ENCODE measurements around the gene CCND3. TPM values are rescaled to one million over a fixed set of nuclear protein-coding genes. Genes with fewer than 3 reads are reported as not detected.
"Not testable (repeated sequence)": the region's sequence is repeated elsewhere in the genome, so short reads cannot be mapped to it uniquely, and the experiment has no call there.

CCND3 gene
- total RNA-seq, 1 donor from 2014 or later = 32.2 TPM

DNA sequence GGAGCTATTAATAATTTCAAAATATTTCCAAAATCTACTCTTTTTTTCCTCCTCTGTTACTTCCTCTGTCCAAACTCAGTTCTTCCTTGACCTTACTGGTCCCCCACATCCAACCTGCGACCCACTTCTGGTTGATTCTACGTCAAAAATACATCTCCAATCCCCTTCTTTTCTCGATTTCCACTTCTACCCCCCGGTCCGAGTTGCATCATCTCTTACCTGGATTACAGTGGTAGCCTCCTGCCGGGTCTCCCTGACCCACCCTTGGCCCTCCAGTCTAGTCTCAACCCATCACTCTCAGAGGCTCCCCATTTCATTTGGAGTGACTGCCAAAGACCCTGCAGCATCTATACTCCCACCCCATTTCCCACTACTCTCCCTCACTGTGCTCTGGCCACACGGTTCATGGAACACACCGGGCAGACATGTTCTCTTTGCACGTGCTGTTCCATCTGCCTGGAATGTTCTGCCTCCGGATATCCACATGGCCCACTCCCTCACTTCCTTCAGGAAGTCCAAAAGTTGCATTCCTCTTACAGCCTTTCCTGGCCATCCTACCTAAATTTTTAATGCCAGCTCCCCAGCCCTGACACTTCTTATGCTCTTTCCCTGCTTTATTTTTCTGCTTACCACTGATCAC is 6.1 kb upstream of the CCND3 start:
- no peak for ATAC-seq

DNA sequence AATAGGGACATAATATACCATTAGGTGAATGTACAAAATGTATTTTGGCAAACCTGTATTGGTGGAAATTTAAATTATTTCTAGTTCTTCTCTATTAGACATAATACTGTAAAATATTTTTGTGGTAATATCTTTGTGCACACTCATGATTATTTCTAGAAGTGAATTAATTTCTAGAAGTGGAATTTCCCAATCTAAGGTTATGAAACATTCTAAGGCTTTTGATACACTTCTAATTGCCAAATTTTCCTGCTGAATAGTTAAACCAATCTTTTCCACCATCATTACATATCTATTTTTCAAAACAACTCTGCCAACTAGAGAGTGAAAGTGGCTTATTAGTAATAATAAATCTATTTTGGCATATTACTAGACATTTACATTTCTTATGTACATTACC is 1.8 kb upstream of the CCND3 start:
- ATAC-seq = no peak

DNA sequence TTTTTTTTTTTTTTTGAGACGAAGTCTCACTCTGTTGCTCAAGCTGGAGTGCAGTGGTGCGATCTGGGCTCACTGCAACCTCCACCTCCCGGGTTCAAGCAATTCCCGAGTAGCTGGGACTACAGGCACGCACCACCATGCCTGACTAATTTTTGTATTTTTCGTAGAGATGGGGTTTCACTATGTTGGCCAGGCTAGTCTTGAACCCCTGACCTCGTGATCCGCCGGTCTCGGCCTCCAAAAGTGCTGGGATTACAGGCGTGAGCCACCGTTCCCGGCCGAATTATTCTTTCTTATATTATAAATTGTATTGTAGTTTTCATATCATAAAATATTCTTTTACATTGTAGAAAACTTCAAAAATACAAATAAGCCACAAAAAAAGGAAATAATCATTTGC is 1.3 kb upstream of the CCND3 start:
- not testable (repeated sequence) for ATAC-seq

DNA sequence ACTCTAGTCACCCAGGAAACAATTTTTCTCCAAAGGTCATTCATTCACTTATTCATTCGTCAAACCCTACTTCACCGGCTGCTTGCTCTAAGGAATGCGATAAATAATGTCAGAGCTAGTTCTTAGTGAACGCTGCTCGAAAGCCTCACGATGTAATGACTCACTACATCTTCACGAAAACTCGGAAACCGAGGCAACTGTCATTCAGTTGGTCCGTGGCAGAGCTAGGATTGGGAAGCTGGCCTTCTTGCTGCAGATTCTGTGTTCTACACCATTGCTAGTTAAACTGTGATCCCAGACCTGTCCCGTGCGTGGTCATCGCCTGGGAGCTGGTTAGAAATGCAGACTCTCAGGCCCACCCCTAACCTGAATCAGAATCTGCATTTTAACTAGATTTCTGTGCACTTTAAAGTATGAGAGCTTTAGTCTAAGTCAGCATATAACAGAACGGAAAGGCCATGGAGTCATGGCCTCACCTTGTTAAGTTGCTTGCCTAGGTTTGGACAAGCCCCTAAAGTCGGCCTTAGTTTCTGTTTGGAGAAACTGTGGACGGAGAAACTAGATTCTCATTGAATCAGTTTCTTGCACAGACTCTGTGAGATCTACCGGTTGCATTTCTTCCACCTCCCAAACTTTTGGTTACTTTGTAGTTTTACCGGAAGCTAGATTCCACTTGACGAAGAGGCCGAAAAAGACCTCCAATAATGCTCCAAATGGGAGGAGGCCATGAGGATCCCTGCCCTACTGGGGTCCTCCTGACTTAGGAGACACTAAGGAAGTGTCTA is 651 bp upstream of the CCND3 start:
- peak; percentile 41 for ATAC-seq

DNA sequence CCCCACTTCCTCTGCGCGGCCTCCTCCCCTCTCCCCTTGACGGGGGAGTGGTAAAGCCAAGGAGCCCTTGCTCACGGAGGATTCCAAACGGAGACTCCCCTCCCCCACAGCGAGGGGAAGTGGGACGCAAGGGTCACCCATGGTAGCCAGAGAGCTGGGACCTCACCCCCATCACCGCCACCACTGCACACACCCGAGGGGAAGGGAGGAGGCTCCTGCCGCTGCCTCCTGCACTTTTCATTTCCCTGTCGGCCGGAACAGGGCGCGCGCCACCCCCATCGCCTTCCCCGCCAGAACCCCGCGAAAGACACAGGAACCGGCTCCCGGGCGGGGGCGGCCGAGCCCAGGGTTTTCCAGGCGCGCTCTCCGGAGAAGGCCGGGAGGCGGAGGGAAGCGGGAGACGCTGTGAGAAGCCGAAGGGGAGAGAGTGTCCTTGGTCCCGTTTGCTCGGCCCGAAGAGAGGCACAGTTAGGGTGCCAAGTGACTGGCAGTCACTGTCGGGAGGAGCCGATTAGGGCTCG is 789 bp downstream of the CCND3 start:
- ATAC-seq = peak; percentile 7

DNA sequence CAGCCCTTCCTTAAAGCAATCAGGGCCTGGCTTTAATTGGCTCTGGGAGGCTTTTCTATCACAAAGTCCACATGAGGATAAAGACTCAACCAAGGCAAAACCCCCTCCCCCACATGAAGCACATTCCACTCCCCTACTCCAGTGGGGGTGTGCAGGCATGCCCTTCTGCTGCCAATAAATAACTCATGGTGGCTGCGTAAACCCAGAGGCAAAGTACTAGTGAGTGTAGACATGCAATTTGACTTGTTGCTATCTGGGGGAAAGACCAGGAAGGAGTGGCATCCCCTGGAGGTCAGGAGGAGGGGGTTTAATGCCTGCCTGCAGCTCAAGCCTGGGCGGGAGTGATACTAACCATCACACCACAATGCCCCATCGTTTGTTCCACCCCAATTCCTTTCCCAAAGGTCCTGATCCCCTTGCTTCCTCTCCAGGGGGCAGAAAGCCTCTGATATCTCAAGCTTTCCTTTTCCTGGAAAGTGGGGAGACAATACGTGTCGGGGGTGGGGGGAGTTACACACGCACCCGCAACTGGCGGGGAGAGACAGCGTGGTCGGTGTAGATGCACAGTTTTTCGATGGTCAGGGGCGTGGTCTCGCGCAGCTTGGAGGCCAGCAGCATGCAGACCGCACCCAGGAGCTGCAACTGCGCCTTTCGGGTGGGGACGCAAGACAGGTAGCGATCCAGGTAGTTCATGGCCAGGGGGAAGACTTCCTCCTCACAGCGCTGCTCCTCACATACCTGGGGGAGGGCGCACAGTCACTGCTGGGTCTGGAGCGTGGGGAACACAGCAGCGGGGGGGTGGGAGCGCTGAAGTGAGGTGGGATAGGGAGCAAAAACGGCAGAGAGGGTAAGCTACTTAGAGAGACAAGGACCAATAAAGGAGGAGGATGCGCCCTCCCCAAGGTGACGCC is 1.5 kb downstream of the CCND3 start:
- peak; percentile 23 for ATAC-seq

DNA sequence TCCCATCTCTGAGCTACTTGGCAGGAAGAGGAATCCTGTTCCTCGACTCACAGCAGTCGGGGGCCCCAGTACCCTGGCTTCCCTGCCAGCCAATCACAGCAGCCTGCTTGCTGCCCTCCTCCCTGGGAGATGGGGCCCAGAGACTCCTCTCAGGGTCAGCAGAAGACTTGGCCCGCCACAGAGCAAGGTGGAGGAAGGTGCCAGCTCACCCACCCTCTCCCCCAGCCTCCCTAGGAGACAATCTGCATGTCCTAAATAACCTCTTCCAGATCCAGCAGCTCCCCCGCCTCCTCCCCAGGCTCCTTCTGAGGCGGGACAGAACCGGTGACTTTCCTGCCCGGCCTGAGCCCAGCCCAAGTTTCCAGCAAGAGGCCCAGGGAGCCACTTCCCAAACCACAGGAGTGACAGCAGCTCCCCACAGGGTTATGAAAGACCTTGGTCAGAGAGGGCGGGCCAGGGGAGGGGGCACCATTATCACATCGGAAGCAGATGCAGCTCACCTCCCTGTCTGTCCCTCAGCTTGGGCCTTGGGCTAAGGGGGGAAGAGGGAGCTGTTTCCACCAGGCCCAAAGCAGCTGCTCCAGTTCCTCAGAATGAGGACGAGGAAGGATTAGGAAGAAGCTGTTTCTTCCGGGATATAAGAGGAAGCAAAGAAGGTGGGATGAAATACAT is 2.3 kb downstream of the CCND3 start:
- ATAC-seq = no peak

DNA sequence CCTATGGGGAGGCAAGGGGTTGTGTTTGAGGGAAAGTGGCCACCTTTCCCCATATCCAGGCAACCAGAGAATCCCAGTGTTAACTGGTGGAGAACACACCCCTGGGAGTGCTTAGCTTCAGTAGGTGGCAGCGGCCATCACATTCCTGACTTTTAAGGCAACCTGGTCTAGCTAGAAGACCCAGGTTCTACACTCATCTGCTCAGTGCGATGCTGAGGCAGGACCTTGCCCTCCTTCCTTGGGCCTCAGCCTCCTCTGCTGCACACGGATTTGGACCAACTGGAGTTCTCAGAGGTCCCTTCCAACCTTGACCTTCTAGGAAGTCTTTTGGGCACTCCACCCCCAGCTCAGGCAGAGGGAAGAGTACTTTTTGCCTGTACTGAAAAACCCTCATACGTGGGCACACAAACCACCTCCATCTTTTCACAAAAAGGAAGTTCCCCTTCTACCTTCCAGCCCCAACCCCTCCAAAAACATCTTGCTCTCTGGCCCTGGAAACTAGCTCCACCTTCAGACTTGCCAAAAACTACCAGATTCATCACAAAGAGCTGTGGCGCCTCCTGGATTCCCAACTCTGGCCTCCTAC is 2.9 kb downstream of the CCND3 start:
- no peak for ATAC-seq

DNA sequence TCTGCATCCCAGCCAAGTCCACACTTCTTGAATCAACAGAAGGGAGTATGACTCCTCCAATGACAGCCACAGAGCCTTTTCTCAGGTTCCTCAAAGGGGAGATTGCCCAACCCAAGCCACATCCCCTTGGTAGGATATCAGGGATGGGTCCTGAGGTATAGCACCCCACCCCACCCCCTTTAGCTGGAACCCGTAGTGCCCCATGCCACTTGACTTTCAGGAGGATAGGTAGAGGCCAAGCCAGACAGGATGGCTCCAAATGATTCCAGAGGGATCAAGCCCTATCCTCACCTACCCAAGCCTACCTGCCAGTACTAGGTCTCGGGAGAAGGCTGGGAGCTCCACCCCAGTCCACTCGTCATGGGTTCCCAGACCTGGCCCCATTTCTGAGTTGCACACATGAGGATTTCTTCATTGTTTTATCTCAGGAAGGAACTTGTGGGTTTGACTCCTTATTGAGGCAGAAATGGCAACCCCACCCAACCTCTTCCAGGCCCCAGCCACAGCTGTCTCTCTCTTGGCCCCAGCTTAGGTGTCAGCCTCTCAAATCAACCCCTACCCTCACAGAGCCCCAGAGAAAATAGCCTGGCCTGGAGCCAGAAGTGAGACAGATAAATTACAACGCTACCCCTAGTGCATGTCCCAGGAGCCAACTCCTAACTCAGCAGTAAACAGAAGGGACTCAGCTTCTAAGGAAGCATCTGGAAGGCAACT is 3.6 kb downstream of the CCND3 start:
- no peak for ATAC-seq

DNA sequence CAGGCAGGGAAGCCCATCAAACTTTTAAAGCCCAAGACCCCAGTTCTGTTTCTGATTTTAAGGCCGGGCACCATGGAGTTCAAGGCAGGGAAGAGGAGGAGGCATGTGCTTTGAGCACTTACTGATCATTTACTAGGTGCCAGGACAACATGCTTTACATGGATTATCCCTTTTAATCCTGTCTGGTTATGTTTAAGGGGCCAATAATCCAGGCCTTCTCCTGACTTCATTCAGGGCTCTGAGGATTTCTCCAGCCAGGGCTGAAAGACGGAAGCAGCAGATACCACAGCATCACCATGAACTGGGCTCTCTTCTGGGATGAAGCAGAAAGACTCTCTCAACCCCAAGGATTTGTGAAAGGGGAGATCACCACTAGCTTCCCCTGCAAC is 4.1 kb downstream of the CCND3 start:
- ATAC-seq = no peak

DNA sequence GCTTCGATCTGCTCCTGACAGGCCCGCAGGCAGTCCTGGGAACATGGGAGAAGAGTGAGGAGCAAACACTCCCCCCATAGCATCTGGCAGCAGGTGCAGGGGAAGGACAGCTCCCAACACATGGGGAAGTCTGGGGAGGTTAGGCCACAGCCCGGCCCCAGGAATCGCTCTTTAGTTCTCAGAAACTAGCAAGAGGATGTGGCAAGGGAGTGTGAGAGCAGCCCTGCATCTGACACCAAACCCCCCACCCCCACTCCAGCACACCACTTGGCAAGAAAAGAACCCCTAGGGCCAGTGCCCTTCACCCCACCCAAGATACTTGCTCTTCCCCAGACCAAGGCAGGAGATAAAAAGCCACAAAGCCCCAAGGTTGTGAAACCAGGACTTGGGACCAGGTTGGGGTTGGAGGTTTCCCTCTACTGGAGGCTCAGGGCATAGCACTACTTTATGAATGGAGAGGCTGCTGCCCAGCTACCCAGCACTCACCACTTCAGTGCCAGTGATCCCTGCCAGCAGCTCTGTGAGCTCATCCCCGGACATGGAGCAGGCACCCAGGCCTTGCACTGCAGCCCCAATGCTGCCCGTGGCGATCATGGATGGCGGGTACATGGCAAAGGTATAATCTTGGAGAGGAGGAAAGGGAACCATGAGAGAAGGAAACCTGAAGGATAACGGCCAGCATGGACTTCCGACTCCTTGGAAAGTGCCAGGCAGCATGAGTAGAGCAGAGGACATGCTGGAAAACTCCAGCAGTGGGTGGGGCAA is 5.4 kb downstream of the CCND3 start:
- peak; percentile 78 for ATAC-seq

DNA sequence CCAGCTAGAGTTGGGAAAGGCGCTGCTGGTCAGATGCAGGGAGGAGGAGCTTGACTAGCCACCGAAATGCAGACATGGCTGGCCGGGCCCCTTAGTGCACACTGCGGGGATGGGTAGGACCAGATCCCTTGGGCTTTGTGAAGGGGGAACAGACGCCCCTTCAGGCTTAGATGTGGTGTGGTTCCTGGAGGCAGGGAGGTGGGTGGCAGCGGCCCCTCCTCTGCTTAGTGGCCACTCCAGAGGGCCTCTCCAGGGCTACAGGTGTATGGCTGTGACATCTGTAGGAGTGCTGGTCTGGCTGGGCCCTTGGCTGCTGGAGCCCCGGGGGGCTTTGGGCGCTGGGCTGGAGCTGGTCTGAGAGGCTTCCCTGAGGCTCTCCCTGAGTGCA is 5.9 kb downstream of the CCND3 start:
- ATAC-seq = no peak

DNA sequence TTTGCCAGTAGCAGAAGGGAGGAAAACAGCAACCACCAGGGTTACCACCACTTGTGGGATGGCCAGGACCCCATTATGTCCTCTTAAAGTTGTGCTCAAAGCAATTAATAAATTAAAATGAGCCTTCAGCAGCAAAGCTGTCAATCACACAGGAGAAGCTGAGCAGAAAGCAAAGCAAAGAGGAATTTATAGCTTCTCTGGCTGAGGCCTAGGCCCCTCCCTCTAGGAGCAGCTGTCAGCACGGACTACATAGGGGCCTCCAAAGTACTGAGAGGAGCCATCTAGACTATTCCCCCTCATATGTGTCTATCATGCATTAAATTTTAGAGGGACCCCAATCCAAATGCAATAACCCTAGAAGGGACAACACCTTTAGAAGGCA is 6.4 kb downstream of the CCND3 start:
- ATAC-seq = no peak

DNA sequence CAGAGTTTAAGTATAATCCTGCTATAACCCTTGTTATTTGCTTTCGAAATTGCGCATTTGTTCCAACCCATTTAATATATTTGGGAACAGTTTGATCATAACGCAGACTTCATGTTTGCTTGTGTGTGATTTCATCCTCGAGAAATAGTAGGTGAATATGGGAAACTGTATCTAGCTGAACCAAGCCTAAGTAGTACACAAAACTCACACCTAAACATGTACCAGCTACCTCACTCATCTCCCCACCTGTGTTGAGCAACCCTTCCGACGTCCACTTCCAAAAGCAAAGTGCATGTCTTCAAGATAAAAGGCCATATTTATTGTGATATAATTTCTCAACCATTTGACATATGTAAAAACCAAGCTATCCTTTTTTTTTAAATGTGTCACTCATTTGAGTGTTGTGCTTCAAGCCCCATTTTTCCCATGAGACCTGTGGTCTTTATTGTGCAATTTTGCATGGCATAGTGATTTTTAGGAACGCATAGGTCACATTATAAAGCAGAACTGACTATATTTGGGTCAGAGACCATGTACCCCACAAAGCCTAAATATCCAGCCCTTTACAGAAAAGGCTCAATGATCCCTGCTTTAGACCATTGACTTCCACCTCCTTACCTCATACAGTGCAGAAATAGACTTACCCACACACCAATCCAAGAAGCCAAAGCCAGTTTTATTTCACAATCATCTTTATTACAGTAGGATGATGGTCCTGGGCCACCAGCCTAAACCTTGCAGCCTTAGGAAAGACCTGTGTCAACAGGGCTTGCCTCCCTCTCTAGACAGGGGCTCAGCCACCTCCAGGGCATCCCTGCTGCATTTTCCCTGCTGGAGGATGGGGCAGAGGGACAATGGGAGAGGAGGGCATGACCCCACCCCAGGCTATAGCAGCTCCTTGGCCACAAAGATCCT is 7.1 kb downstream of the CCND3 start:
- no peak for ATAC-seq

DNA sequence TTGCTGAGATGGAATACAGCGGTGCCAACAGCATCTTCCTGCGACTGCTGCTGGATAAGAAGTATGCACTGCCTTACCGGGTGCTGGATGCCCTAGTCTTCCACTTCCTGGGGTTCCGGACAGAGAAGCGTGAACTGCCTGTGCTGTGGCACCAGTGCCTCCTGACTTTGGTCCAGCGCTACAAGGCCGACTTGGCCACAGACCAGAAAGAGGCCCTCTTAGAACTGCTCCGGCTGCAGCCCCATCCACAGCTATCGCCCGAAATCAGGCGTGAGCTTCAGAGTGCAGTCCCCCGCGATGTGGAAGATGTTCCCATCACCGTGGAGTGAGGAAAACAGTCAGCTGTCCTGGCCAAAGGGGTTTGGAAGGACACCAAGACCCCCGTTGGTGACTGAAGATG is 9.2 kb downstream of the CCND3 start:
- ATAC-seq = no peak

DNA sequence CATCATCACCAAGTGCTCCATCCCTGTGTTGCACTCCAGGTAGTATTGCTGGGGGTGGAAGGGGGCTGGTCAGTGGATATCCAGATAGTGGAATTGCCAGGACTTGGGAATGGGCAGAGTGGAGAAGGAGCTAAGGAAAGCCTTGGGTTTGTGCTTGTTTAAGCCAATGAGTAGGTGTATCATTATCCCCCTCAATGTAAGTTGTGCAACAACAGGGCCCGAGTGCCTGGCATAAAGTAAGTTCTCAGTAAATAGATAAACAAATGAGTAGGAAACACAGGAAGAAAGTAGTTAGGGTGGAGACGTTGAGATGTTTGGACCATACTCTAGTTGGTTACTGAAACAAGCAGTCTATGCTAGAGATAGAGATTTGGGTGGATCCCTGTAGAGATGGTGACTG is 9.8 kb downstream of the CCND3 start:
- ATAC-seq = no peak

DNA sequence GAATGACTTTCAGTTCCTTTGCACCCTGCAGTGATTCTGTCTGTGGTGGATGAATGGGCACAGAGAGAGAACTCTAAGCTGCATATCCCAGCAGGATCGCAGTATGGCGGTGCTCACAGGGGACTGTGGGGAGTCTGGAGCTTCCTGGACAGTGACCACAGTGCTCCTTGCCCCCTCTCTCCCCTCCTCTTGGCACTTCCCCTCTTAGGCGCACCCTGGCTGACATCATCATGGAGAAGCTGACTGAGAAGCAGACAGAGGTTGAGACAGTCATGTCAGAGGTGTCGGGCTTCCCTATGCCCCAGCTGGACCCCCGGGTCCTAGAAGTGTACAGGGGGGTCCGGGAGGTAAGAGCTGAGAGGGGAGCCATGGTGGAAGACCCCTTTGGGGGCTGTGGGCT is 11.7 kb downstream of the CCND3 start:
- no peak for ATAC-seq

DNA sequence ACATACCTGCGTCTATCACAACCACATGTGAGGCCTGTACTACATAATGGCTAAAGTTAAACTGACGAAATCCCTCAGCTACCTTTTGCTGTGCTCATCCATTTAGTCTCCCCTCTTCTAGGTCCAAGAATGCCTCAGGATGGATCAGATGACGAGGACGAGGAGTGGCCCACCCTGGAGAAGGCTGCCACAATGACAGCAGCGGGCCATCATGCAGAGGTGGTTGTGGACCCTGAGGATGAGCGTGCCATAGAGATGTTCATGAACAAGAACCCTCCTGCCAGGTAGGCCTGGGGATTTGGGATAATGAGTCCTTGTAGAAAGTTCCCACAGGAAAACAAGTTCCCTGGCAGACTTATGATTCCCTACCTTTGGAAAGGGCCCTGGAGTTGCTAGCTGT is 14.4 kb downstream of the CCND3 start:
- ATAC-seq = no peak

DNA sequence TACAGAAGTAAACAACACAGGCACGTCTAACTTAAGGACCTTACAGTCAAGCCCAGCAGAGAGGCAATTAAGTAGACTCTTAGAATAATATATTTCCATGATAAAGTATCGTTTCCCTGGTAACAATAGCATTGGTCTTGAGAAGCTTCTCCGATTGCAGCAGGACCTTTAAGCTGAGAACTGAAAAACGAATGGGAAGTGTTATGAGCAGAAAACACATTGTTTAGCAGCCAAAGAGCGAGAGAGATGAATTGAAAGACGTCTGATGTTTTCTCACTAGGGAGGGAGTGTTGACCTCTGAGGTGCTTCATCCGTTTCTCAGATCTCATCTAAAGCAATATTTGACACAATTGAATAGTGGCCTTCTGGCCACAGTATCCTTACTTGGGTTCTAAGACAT is 19.5 kb downstream of the CCND3 start:
- no peak for ATAC-seq

DNA sequence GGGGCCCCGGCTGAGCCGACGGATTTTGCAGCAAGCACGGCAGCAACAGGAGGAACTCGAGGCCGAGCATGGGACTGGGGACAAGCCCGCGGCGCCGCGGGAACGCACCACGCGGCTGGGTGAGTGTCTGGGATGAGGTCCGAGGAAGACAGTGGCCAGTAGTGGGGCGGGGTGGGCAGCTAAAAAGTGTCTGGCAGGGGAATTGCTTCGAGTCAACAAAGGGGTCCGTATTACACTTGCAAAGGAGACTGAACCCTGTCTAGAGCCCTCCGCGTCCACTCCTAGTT is 20.0 kb downstream of the CCND3 start:
- peak; percentile 28 for ATAC-seq

Data from esophagus mucosa (tissue), 1 donor.